Right ventricle myocardium superior (tissue), 1 donor: ENCODE measurements around the gene TBX6. TPM values are rescaled to one million over a fixed set of nuclear protein-coding genes. Genes with fewer than 3 reads are reported as not detected.
A peak's percentile ranks its signal among the peaks of the same experiment; 100 is the strongest.

Experiments
- ATAC-seq: fragments of 200-7000 bp; cut with Tn5 transposase; one replicate; pipeline ENCODE4 v1.9.1; 2020; ENCODE audit warnings: mild to moderate bottlenecking; ENCODE audit not compliant: poor library complexity
- DNase-seq: peaks from one replicate; pipeline ENCODE4 v3.0.0-alpha.2; 2020
- intact Hi-C: fragments of 100-400 bp; cut with DNase I; formaldehyde crosslinking; loops from one replicate; pipeline ENCODE4 v1.11.2; 2022
- total RNA-seq: library from RNA; stranded (reverse); fragmentation: NEBNext Ultra II Directional; extraction: Animal tissue kit (Norgen Biotek cat#: 25700); gene quantifications from one replicate; pipeline ENCODE4 v1.2.1, GENCODE V29; 2021
- donor health status: DM: no; HTN: yes; CAD: no; lungs with severe emphysema.

The TBX6 gene
- total RNA-seq, 1 donor from 2014 or later = 1.0 TPM

DNA sequence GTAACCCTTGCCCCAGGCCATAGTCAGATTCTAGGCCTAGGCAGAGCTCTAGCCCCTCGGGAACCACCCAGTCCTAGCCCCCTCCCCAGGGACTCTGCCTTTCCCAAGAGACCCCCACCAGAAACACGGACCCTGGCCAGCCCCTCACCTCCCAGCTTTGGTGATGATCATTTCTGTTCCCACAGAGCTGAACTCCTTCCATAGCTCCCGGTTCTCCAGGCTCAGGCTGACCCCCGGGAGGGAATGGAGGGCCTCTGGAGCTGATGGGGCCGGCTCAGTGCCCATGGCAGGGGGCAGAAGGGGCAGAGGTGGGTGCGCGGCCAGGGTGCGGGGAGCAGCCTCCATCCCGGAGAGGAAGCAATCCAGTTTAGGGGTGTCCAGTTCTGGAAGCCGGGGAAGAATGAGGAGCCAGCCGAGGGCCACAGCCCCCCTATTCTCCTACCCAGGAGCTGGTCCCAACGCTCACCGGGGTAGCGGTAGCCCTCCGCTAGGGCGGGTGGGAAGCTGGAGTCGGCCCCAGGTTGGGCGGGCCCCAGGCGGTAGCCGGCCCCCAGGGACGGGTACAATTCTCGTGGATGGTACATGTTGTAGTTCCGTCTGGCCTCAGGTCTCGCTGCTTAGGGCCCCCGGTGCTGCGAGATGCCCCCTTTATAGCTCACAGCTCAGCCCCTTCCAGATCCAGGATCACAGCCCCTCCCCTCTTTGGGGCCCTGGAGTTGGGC, 953 bp downstream of the TBX6 start:
- intact Hi-C loops = loop anchor here (10.0 kb wide), 1 partner anchor 324 kb away; no protein-coding TSS in a partner anchor
- ATAC-seq (no peak), DNase-seq (no peak)

DNA sequence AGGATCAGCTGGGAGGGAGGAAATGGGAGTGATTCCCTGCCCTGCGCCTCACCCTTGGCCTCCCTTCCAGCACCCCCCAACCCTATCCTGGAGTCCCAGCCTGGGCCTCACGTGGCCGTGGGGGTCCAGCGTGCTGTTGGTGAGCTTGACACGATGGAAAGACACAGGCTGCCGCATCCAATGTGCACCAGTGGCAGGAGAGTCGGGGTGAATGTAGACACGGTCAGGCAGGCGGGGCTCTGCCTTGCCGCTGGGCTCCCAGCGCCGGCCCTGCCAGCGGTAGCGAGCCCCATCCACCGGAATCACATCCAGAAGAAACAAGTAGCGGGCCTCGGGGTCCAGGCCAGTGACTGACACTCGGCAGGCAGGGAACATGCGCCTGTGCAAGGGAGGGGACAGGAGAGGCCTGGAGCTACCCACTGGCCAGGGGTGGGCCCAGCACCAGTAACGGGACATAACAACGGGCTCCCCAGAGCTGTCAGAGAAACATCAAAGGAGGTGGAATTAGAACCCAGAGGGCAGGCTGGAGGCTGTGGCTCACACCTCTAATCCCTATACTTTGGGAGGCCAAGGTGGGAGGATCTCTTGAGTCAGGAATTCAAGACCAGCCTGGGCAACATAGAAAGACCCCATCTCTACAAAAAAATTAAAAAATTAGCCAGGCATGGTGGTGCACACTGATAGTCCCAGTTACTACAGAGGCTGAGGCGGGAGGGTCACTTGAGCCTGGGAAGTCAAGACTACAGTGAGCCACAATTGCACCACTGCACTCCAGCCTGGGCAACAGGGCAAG, 2.7 kb downstream of the TBX6 start:
- ATAC-seq (no peak), DNase-seq (no peak)
- intact Hi-C loops = no loop called here

DNA sequence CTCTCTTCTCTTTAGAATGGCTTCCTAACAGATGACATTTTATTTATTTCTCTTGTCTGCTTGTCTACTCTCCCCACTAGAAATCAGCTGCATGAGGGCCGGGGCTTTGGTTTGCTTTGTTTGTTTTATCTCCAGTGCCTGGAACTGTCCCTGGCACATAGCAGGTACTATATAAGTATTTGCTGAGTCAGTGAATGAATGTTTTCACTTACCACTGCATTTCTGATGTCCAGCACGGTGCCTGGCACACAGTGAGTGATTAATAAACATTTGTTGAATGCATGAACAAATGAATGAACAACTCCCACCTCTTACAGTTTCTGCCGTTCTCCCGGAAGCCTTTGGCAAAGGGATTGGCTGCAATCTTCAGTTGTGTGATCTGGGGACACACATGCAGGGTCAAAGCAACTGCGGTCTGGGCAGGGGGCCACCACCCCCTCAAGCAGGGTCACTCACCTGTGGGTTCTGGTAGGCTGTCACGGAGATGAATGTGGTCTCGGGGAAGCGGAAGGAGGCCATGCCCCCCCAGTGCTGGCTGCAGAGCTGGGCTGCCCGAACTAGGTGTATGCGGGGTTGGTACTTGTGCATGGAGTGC, 3.4 kb downstream of the TBX6 start:
- ATAC-seq (no peak), DNase-seq (no peak)
- intact Hi-C loops = no loop called here

DNA sequence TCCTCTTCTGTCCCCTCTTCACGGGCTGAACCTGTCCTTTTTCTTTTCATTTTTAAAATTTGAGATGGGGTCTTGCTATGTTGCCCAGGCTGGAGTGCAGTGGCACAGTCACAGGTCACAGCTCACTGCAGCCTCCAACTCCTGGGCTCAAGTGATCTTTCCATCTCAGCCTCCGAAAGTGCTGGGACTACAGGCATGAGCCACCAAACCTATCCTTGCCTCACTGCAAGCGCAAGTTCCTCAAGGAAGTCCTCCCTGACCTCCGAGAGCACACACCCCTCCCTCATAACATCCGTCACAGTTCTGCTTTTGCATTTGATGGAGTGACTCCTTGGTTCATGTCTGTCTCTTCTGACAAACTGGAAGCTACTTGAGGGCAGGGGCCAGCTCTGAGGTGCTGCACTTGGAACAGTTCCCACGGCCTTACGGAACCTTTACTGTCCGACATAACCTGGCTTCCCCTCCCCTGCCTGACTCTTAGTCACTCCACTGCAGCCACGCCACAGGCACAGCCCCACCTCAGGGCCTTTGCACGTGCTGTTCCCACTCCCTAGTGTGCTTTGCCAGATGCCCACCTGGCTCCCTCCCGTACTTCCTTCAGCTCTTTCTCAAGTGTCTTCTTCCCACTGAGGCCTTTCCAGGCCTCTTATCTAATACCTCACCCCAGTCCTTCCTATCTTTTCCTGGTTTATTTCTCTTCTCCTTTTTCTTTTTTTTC, 4.4 kb downstream of the TBX6 start:
- no peak for DNase-seq
- intact Hi-C loops = no loop called here
- no peak for ATAC-seq

DNA sequence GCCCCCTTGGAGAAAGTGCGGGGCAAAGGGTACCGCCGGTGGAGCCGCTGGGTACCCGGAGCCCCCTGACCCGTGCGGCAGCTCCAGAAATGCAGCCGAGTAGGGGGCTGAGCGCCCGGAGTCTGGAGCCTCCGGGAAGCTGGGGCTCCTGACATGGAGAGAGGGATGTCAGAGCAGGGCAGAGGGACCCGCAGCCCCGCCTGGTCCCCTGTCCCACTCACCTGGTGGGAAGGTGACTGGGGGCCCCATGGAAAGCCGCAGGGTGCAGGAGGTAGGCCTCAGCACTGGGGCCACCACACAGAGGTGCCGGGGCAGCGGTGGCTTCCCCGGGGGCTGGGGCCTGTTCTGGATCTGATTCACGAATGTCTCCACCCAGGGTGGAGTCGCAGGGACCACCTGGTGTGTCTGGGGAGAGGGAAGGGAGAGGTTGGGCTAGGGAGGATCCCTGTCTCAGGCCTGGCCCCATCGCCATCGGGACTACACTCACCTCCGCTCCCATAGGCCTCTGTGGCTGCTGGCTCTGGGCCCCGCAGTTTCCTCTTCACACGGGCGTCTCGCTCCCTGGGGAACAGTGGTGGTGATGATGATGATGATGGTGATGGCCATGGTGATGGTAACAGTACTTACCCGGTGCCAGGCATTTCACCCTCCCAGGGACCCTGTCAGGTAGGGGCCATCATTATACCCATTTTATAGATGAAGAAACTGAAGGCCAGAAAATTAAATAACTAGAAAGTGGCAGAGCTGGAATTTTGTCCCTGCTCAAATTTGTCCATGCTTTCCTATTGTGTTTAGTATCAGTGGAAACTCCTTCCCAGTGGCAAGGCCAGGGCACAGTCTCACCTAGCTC, 5.2 kb downstream of the TBX6 start:
- DNase-seq (no peak), ATAC-seq (no peak)
- intact Hi-C loops = no loop called here

DNA sequence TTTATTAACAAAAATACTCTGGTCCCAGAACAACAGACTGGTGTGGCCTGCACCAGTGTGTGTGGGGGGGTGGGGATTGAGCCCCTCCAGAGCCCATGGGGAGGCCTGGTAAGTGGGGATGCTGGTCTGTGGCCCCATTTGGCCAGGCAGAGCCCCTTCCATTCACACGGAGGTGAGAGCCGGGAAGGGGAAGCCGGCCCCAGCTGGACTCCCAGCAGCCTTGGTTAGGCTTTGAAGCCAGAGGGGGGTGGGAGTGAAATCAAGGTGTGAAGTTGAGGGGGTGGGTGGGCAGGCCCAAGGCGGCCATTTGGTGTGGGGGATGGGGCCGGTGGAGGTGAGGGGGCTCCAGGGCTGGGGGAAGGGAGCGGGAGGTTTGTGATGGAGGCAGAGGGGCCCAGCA, 5.9 kb downstream of the TBX6 start:
- DNase-seq (no peak), ATAC-seq (no peak)
- intact Hi-C loops = no loop called here

DNA sequence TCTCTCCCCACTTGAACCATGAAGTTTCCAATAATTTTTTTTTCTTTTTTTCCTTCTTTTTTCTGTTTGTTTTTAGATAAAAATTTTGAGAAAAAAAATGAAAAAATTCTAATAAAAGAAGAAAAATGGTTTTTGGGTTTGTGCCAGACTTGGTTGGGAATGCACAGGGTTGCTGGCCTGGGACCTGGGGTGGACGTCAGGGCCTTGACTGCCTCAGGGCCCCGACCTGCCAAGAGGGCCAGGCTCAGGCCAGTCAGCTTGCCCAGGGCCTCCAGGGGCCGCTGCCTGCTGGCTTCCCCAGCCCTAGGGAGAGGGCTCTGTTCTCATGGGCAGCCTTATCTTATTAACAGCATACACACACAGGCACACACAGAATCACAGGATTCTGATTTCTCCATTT, 6.5 kb downstream of the TBX6 start:
- intact Hi-C loops = no loop called here
- DNase-seq = no peak
- ATAC-seq = peak; percentile 30

DNA sequence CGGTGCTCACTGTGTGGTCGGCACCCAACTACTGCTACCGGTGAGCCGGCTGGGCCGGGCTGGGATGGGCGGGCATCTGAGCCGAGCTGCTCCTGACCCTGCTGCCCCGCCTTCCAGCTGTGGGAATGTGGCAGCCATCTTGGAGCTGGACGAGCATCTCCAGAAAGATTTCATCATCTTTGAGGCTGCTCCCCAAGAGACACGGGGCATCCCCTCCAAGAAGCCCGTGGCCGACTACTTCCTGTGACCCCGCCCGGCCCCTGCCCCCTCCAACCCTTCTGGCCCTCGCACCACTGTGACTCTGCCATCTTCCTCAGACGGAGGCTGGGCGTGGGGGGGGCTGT, 6.9 kb downstream of the TBX6 start:
- DNase-seq (peak; percentile 78), ATAC-seq (peak; percentile 62)
- intact Hi-C loops = no loop called here

DNA sequence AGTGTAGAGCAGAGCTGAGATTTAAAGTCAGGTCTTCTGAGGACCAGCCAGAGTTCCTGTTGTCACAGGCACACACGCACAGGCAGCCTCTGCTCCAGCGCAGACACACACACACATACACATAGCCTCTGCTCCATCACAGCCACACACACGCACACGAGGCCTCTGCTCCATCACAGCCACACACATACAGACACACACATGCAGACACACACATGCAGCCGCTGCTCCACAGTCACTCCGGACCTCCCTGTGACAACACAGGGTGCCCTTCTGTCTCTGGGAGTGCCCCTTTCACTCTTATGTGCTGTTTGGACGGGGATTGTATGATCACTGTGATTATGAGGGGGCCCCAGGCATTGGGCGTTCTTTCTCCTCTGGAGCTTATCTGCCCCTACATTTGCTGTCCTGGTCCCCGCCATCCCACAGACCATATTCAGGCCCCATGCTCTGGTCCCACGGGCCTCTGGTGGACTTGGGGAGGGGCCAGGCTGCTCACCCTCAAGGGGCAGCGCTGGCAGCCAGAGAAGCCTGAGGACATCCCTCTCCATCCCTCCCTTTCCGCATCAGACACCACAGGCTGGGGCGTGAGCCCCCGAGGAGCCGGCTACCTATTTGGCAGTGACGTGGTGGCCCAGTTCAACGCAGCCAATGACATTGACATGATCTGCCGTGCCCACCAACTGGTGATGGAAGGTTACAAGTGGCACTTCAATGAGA, 7.5 kb downstream of the TBX6 start:
- ATAC-seq = no peak
- intact Hi-C loops = no loop called here
- DNase-seq = no peak

DNA sequence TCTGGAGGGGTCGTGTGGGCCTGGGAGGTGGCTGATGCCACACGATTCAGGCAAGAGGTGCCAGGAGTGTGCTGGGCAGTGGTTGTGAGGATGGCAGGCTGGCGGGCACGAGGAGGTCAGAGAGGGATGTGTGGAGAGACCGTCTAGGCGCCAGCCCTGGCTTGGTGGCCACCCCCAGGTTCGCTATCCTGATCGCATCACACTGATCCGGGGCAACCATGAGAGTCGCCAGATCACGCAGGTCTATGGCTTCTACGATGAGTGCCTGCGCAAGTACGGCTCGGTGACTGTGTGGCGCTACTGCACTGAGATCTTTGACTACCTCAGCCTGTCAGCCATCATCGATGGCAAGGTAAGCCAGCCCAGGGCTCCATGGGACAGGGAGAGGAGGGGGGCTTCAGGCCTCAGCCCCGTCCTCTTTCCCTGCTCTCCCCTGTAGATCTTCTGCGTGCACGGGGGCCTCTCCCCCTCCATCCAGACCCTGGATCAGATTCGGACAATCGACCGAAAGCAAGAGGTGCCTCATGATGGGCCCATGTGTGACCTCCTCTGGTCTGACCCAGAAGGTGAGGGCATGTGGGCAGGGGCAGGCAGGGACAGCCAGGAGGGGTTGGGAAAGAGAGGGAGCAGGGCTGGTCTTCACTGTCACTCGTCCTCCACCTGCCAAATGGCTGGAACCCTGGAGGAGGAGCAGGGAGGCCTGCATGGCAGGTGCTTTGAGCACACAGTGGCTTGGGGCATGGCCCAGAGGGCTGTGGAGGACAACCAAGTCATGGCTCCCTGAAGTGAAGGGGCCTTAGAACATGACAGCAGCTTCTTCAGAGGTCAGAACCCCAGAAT, 8.3 kb downstream of the TBX6 start:
- DNase-seq (no peak), ATAC-seq (no peak)
- intact Hi-C loops = no loop called here

DNA sequence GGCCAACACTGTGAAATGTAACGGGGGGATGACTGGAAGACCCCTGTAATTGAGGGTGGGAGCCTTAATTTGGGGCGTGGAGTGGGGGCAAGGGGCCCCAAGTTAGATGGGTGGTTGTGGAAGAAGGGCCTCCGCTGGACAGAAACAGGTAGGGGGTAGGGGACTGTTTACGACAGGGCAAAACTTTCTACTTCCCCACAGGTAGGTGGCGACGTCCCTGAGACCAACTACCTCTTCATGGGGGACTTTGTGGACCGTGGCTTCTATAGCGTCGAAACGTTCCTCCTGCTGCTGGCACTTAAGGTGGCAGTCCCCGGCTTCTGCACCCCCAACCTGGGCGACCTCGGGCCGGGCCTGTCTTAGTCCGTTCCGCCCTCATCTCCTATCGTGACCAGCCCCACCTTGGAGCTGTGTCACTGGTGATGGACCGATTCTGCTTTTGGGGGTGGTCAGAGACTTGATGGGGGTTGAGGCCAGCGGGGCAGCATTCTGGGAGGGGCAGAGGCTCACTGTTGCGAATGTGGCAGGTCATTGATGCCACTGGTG, 9.1 kb downstream of the TBX6 start:
- ATAC-seq (no peak), DNase-seq (no peak)
- intact Hi-C loops = no loop called here

DNA sequence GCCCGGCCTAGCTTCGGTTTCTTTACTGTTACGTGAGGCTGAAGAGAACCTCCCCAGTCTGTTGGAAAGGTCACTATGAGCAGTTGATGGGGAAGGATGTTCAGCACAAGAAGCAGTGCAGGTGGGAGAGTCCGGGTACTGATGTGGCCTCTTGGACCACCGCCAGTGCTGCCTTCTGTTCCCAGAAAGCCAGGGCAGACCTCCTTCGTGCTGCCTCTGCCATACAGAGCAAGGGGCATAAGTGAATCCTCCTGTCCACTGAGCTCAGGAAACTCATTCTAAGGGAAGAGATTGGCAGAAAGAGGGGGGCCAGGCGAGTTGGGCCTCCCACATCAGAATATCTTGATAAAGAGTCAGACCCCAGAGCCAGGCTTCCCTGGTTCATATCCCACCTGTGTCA, 12.2 kb downstream of the TBX6 start:
- intact Hi-C loops = no loop called here
- DNase-seq (no peak), ATAC-seq (no peak)

DNA sequence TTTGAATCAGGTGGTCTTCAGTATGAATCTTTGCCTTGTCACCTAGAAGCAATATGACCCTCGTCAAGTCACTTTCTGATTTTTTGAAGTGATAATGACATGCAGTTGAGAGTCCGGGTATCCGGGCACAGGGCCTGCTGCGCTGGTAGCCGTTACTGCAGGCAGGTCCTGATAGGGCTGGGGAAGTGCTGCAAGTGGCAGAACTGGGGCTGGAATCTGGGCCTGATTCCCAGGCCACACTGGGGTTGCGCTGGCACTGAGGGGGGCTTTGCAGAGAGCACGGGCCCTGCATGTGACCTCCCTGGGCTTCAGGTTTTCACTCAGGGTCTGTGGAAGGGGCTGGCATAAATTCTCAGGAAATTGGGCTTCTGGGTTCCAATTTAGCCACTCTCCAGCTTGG, 13.0 kb downstream of the TBX6 start:
- DNase-seq (no peak), ATAC-seq (no peak)
- intact Hi-C loops = no loop called here

DNA sequence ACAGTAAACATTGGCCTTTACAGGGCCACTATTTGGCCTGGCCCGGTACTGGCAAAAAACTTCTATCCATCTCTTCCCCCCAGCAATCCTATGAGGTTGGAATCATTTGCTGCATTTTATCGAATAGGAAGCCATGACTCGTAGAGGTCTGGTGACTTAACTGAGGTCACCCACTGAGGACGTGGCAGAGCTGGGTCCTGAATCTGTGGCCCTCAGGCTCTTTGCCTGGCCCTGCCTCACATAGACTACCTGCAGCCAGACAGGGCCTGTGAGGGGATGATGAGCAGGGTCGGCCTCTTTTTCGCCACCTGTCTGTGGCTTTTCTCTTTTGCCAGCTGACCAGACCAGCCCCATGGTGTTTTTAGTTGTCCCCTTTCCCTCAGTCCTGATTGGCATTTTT, 14.1 kb downstream of the TBX6 start:
- no peak for ATAC-seq
- intact Hi-C loops = no loop called here
- DNase-seq = no peak

DNA sequence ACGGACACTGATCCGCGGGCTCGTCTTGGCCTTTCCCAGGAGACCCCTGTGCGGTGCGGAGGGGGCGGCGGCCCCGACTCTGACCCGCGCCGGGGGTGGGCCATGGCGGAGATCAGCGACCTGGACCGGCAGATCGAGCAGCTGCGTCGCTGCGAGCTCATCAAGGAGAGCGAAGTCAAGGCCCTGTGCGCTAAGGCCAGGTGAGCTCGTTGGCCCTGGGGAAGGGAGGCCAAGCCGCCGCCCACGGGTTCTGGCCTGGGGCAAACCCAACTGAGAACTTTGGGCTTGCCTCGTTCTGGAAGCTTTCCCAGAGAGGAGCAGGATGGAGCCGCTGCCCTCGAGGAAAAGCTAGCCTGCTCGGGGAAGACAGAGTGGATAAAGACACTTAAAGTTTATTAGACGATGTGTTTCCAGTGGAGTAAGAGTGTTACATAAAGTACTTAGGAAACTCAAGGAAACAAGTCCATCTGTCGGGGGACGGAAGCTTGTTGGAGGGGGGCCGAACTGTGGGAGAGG, 15.4 kb downstream of the TBX6 start:
- DNase-seq (peak; percentile 43), ATAC-seq (peak; percentile 18)
- intact Hi-C loops = no loop called here

DNA sequence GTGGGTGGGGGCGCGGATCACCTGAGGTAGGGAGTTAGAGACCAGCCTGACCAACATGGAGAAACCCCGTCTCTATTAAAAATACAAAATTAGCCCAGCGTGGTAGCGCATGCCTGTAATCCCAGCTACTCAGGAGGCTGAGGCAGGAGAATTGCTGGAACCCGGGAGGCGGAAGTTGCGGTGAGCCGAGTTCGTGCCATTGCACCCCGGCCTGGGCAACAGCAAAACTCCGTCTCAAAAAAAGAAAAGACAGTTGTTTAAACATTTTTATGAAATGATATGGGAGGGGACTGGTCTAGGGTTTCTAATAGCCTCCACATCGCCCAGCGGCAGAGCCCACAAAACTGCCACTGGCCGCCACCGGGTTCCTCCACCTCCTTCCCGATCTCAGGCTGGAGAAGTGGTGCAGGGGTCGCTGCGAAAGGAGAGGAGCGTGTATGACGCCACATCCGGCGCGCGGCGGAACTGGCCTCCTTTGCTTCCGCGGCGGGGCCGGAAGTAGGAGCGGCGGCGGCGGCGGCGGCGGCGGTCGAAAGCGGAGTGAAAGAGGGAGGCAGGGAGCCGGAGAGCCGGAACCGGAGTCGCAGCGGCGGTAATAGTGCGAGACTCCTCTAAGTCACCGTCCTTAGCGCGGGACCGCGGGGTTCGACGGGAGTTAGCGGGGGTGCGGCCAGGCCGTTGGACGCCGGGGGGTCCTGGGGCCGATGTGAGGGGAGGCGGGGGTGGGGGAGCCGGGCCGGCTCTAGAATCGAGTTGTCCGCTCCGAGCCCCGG, 16.0 kb downstream of the TBX6 start, which contains the start of gene PPP4C:
Gene PPP4C (plus strand): TSS at position 492 of the 773 bp plus-strand sequence. CDS start 384 bp downstream, outside the sequence.
- DNase-seq (peak; percentile 96), ATAC-seq (peak; percentile 93)
- intact Hi-C loops = no loop called here
